Uterus (tissue), 4 donors: ENCODE results near the gene CMTM8. TPM values are rescaled to one million over a fixed set of nuclear protein-coding genes. Genes with fewer than 3 reads are reported as not detected.

Experiments
- DNase-seq, 2 donors: peaks; one replicate each; pipeline ENCODE4 v3.0.0-alpha.2; 2019 to 2020
- H3K27ac ChIP-seq, 2 donors: fragments of 200-600 bp; sonication (generic); 1 replicate in 1 of 2; 2 replicates in 1 of 2; pipeline ENCODE4 v1.5.1; 2016 to 2018
- H3K27me3 ChIP-seq, 2 donors: fragments of 200-600 bp; sonication (generic); one replicate each; pipeline ENCODE4 v1.5.1; 2018 to 2019; ENCODE audit warnings: control low read depth in 1 of 2
- H3K36me3 ChIP-seq, 2 donors: fragments of 200-600 bp; sonication (generic); one replicate each; pipeline ENCODE4 v1.5.1; 2019; ENCODE audit warnings: control low read depth in 1 of 2
- H3K4me1 ChIP-seq, 2 donors: fragments of 200-600 bp; sonication (generic); one replicate each; pipeline ENCODE4 v1.5.1; 2018 to 2019; ENCODE audit warnings: control low read depth in 1 of 2
- H3K4me3 ChIP-seq, 2 donors: fragments of 200-600 bp; sonication (generic); 1 replicate in 1 of 2; 2 replicates in 1 of 2; pipeline ENCODE4 v1.5.1; 2018 to 2019; ENCODE audit warnings: mild to moderate bottlenecking in 1 of 2
- H3K9me3 ChIP-seq, 2 donors: fragments of 200-600 bp; sonication (generic); one replicate each; pipeline ENCODE4 v1.5.1; 2019; ENCODE audit warnings: control low read depth in 1 of 2
- POLR2A ChIP-seq, 2 donors: fragments of 450-650 bp; IDR thresholded peaks; one replicate each; pipeline ENCODE4 v1.6.1; 2016; ENCODE audit warnings: antibody characterized with exemption in 2 of 2, mild to moderate bottlenecking in 1 of 2, moderate library complexity in 1 of 2
- intact Hi-C: fragments of 100-400 bp; cut with DNase I; formaldehyde crosslinking; loops from one replicate; pipeline ENCODE4 v1.15.1; 2023; ENCODE audit warnings: low total_unique reads
- total RNA-seq, 4 donors: library from RNA; depleted of rRNA in 3 of 4; stranded (reverse); fragments of >200 nt in 3 of 4; gene quantifications; one replicate each; pipeline versions ENCODE4 v1.1.0 to v1.2.4, GENCODE V29; 2014 to 2023
- TF ChIP-seq, protein P1 (sequence below), 4 experiments: fragments of 200-600 bp in 2 of 4; fragments of 450-650 bp in 2 of 4; sonication (generic) in 2 of 4; IDR thresholded peaks; one replicate each; pipeline ENCODE4 v1.5.1; 2016 to 2019; ENCODE audit warnings: antibody characterized with exemption in 4 of 4, mild to moderate bottlenecking in 2 of 4, moderate library complexity in 1 of 4
- donor health status: DM: yes; HTN: yes; CAD: no.

Gene CMTM8
- total RNA-seq, 4 donors from 2014 or later, result 1.5 to 4.7 (median 2.5) TPM

DNA sequence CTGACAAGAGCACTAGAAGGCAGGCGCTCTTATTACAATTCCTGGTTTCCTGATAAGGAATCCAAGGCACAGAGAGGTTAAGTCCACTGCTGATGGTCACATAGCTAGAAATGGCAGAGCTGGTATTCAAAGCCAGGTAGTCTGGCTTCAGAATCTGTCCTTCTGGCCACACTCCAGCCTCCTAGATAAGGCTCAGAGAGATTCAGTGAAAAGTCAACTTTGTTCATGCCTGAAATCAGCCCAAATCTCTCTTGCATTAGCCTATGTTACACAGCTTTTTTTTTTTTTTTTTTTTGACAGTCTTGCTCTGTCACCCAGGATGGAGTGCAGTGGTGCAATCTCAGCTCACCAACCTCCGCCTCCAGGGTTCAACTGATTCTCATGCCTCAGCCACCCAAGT is 21.1 kb upstream of the CMTM8 start:
- TF ChIP-seq, protein P1, sequence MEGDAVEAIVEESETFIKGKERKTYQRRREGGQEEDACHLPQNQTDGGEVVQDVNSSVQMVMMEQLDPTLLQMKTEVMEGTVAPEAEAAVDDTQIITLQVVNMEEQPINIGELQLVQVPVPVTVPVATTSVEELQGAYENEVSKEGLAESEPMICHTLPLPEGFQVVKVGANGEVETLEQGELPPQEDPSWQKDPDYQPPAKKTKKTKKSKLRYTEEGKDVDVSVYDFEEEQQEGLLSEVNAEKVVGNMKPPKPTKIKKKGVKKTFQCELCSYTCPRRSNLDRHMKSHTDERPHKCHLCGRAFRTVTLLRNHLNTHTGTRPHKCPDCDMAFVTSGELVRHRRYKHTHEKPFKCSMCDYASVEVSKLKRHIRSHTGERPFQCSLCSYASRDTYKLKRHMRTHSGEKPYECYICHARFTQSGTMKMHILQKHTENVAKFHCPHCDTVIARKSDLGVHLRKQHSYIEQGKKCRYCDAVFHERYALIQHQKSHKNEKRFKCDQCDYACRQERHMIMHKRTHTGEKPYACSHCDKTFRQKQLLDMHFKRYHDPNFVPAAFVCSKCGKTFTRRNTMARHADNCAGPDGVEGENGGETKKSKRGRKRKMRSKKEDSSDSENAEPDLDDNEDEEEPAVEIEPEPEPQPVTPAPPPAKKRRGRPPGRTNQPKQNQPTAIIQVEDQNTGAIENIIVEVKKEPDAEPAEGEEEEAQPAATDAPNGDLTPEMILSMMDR (IDR thresholded peaks at IDR 0.05), result no peak
- no peak for TF ChIP-seq POLR2A (IDR thresholded peaks at IDR 0.05)
- Histone ChIP-seq H3K27ac (no peak overlapping the region), H3K9me3 (no peaks in the 10 kb centered on the region), H3K27me3 (no peaks in the 10 kb centered on the region), H3K4me3 (no peak overlapping the region), H3K4me1 (no peaks in the 10 kb centered on the region), H3K36me3 (no peaks in the 10 kb centered on the region)
- no peak for DNase-seq
- intact Hi-C loops, result no loop called here

DNA sequence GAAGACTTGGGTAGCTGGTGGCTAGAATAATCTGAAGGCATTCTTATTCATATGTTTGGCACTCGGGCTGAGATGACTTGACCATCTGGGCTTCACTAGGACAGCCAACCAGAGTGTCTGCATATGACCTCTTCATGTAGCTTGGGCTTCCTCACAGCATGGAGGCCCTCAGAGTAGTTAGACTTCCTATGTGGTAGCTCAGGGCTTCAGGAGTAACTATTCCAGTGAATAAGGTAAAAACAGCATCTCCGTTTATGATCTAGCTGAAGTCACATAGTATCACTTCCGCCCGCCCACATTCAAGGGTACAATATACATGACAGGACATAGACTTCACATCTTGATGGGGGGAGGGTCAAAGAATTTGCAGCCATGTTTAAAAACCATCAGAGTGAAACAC is 18.9 kb upstream of the CMTM8 start:
- Histone ChIP-seq H3K27me3 (no peaks in the 10 kb centered on the region), H3K27ac (no peak overlapping the region), H3K36me3 (no peaks in the 10 kb centered on the region), H3K9me3 (no peaks in the 10 kb centered on the region), H3K4me3 (no peak overlapping the region), H3K4me1 (no peaks in the 10 kb centered on the region)
- intact Hi-C loops, result no loop called here
- no peak for DNase-seq
- no peak for TF ChIP-seq POLR2A (IDR thresholded peaks at IDR 0.05)
- TF ChIP-seq, protein P1 (IDR thresholded peaks at IDR 0.05), result no peak

DNA sequence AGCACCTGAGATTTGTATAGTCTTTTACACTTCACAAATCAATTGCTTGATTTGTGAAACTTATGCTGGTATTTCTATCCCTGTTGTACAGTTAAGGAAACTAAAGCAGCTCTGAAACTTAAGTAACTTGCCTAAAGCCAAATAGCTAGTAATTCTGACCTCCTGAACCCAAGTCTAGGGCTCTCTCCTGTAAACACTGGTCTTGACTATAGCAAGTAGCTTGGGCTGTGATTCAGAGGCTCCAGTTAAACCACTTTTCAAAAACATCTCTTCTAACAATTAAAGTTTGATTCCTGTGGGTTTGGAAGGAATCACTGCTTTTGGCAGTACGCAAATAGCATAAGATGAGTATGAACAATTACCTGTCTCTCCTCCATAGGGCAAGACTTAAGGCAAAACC is 18.5 kb upstream of the CMTM8 start:
- Histone ChIP-seq H3K4me3 (no peak overlapping the region), H3K9me3 (no peaks in the 10 kb centered on the region), H3K27ac (no peak overlapping the region), H3K4me1 (no peaks in the 10 kb centered on the region), H3K27me3 (no peaks in the 10 kb centered on the region), H3K36me3 (no peaks in the 10 kb centered on the region)
- intact Hi-C loops, result no loop called here
- DNase-seq, result no peak
- no peak for TF ChIP-seq POLR2A (IDR thresholded peaks at IDR 0.05)
- TF ChIP-seq, protein P1 (IDR thresholded peaks at IDR 0.05), result no peak

DNA sequence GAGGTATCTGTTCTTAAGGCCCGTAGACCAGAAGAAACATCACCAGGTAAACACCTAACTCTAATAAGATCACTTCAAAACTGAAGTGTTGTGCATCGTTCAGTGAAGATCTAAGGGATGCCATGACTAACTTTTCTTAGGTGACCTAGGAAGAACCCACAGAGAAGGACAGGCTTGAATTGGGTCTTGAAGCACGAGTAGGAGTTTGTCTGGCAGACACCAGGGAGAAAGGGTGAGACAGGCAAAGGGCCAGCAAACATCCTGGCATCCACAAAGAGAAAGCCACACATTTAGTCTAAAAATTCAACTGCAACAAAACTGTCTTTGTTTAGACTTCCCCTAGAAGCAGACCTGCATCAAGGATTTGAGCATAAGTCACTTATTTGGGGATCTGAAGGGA is 15.5 kb upstream of the CMTM8 start:
- Histone ChIP-seq H3K4me3 (no peak overlapping the region), H3K9me3 (no peaks in the 10 kb centered on the region), H3K27ac (no peak overlapping the region), H3K4me1 (no peaks in the 10 kb centered on the region), H3K36me3 (no peaks in the 10 kb centered on the region), H3K27me3 (no peaks in the 10 kb centered on the region)
- no peak for DNase-seq
- TF ChIP-seq, protein P1 (IDR thresholded peaks at IDR 0.05), result no peak
- TF ChIP-seq POLR2A (IDR thresholded peaks at IDR 0.05), result no peak
- intact Hi-C loops, result no loop called here

DNA sequence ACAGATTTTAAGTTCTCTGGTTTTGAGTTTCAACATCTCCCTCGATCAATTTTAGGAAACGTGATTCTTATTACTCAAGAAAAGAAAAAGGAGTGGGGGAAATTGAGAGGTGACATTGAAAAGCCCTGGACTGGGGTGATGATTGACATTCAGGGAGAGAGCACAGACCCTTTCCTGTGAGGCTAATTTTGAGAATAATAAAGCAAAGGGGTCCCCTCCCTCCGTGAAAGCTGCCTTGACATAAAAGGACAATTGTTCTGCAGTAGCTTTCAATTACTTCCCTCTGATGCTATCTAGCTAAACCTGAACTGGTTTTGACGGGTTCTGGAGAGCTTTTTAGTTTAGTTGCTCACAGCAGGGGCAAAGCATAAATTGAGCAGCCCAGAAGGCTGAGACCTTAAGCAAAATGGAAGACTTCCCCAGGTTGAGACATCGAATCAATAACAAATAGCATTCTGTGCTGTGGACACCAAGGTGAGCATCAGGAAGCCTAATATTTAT is 14.4 kb upstream of the CMTM8 start:
- intact Hi-C loops, result no loop called here
- H3K9me3 ChIP-seq, result no peaks in the 10 kb centered on the region
- DNase-seq, result no peak
- no peak overlapping the region for H3K4me3 ChIP-seq
- TF ChIP-seq POLR2A (IDR thresholded peaks at IDR 0.05), result no peak
- TF ChIP-seq, protein P1 (IDR thresholded peaks at IDR 0.05), result no peak
- H3K27me3 ChIP-seq, result no peaks in the 10 kb centered on the region
- no peaks in the 10 kb centered on the region for H3K4me1 ChIP-seq
- H3K27ac ChIP-seq, result no peak overlapping the region
- no peaks in the 10 kb centered on the region for H3K36me3 ChIP-seq
